SH-SY5Y (cell line): ENCODE data around the gene TTC33.

Experiments used
- GATA2 ChIP-seq: IDR thresholded peaks from 2 replicates; pipeline ENCODE4 v1.6.1; 2011; ENCODE audit warnings: mild to moderate bottlenecking, low read depth, low read length
- GATA3 ChIP-seq: IDR thresholded peaks from 2 replicates; pipeline ENCODE4 v1.6.1; 2011; ENCODE audit warnings: low read depth, mild to moderate bottlenecking, low read length, moderate library complexity

TTC33 gene

GRCh38 chr5:40475561-40475960 lies 280.2 kb downstream of the TTC33 start:
- TF ChIP-seq GATA2 (no peak), GATA3 (no peak)

GRCh38 chr5:40474250-40474649 lies 281.5 kb downstream of the TTC33 start:
- TF ChIP-seq GATA2 (no peak), GATA3 (no peak)

- TF ChIP-seq GATA2 (no peak), GATA3 (no peak)
Measured at GRCh38 chr5:40465416-40465815, 290.3 kb downstream of the TTC33 start.

GRCh38 chr5:40464511-40464910 lies 291.2 kb downstream of the TTC33 start:
- no peak for TF ChIP-seq GATA2
- no peak for TF ChIP-seq GATA3
